ENCODE data around the gene SOX5. TPM values are rescaled to one million over a fixed set of nuclear protein-coding genes. Genes with fewer than 3 reads are reported as not detected.

Gene SOX5
- total RNA-seq, 1 experiment from 2014 or later: 0.52 TPM

- DNase-seq (ENCODE audit: low read depth, low spot score) (no peak), ATAC-seq (no peak)
- Histone ChIP-seq H3K27ac (ENCODE audit: low read depth, low read length) (no peak overlapping the region), H3K79me2 (ENCODE audit: insufficient read depth, low read length) (no peaks in the 10 kb centered on the region), H3K4me3 (replicated peaks in 1 of 2; ENCODE audit: low read depth in 1 of 2, low read length in 2 of 2) (no peak overlapping the region), H3K9me3 (ENCODE audit: control insufficient read depth in 1 of 2, insufficient read depth in 1 of 2, low read depth in 1 of 2, low read length in 2 of 2) (peaks cover 8 to 20% of the 10 kb centered on the region in 2 experiments; a peak in 2 of 4 replicates), H3K9me2 (ENCODE audit: insufficient read depth) (no peaks in the 10 kb centered on the region), H3K9ac (ENCODE audit: low read length) (no peak overlapping the region), H3K36me3 (ENCODE audit: control insufficient read depth in 1 of 2, insufficient read depth in 2 of 2, low read length in 2 of 2) (no peaks in the 10 kb centered on the region), H2AFZ (ENCODE audit: low read depth, low read length, poor library complexity, severe bottlenecking) (no peak overlapping the region), H3K4me1 (ENCODE audit: control insufficient read depth in 1 of 2, insufficient read depth in 2 of 2, low read length in 2 of 2) (no peaks in the 10 kb centered on the region), H3K4me2 (ENCODE audit: low read length) (no peak overlapping the region), H3K27me3 (ENCODE audit: insufficient read depth, low read length) (no peaks in the 10 kb centered on the region), H4K20me1 (ENCODE audit: insufficient read depth) (no peaks in the 10 kb centered on the region)
- POLR2A ChIA-PET: no interaction called here
- RAD21 ChIA-PET (ENCODE audit: low non-redundant PET in 1 of 2, low total read pairs in 2 of 2, uncharacterized antibody in 2 of 2, unreplicated experiment in 2 of 2): no interaction called here
- BruUV-seq (replicated peaks): no TSS peak
- no peak for TF ChIP-seq POLR2A (IDR thresholded peaks at IDR 0.05; ENCODE audit: borderline replicate concordance, extremely low read depth, insufficient read depth, insufficient read length)
- TF ChIP-seq SRF (IDR thresholded peaks at IDR 0.05; ENCODE audit: low read depth): no peak
- no peak for TF ChIP-seq JUND (IDR thresholded peaks at IDR 0.05)
- no peak for TF ChIP-seq ZBTB33 (IDR thresholded peaks at IDR 0.05; ENCODE audit: extremely low read depth, insufficient replicate concordance, low read length)
- TF ChIP-seq ZNF274 (IDR thresholded peaks at IDR 0.05; ENCODE audit: low read depth, low read length): no peak
- TF ChIP-seq, protein P1, sequence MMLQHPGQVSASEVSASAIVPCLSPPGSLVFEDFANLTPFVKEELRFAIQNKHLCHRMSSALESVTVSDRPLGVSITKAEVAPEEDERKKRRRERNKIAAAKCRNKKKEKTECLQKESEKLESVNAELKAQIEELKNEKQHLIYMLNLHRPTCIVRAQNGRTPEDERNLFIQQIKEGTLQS (IDR thresholded peaks at IDR 0.05): no peak
- TF ChIP-seq EZH2phosphoT487 (IDR thresholded peaks at IDR 0.05; ENCODE audit: borderline replicate concordance): no peak
- no peak for TF ChIP-seq MAX (IDR thresholded peaks at IDR 0.05)
- TF ChIP-seq FOSL1 (IDR thresholded peaks at IDR 0.05; ENCODE audit: low read depth): no peak
- no peak for TF ChIP-seq ELF1 (IDR thresholded peaks at IDR 0.05; ENCODE audit: borderline replicate concordance, low read depth)
- TF ChIP-seq SP1 (IDR thresholded peaks at IDR 0.05; ENCODE audit: low read depth): no peak
- TF ChIP-seq EGR1 (IDR thresholded peaks at IDR 0.05; ENCODE audit: low read depth): no peak
- no peak for TF ChIP-seq CBX3 (IDR thresholded peaks at IDR 0.05; ENCODE audit: low read depth)
- no peak for TF ChIP-seq SIN3A (IDR thresholded peaks at IDR 0.05; ENCODE audit: low read depth)
- TF ChIP-seq, protein P2, sequence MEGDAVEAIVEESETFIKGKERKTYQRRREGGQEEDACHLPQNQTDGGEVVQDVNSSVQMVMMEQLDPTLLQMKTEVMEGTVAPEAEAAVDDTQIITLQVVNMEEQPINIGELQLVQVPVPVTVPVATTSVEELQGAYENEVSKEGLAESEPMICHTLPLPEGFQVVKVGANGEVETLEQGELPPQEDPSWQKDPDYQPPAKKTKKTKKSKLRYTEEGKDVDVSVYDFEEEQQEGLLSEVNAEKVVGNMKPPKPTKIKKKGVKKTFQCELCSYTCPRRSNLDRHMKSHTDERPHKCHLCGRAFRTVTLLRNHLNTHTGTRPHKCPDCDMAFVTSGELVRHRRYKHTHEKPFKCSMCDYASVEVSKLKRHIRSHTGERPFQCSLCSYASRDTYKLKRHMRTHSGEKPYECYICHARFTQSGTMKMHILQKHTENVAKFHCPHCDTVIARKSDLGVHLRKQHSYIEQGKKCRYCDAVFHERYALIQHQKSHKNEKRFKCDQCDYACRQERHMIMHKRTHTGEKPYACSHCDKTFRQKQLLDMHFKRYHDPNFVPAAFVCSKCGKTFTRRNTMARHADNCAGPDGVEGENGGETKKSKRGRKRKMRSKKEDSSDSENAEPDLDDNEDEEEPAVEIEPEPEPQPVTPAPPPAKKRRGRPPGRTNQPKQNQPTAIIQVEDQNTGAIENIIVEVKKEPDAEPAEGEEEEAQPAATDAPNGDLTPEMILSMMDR (IDR thresholded peaks at IDR 0.05 in 2 of 3, conservative IDR thresholded peaks at IDR 0.05 in 1 of 3; ENCODE audit: borderline replicate concordance in 1 of 3, insufficient read depth in 1 of 3, low read depth in 2 of 3, low read length in 2 of 3): no peak
- TF ChIP-seq TCF7L2 (IDR thresholded peaks at IDR 0.05; ENCODE audit: borderline replicate concordance, extremely low read depth, insufficient read depth, insufficient read length): no peak
- no peak for TF ChIP-seq YY1 (IDR thresholded peaks at IDR 0.05; ENCODE audit: extremely low read depth, insufficient replicate concordance, low read depth, low read length)
- TF ChIP-seq CEBPB (IDR thresholded peaks at IDR 0.05; ENCODE audit: low read depth): no peak
- TF ChIP-seq REST (IDR thresholded peaks at IDR 0.05; ENCODE audit: low read depth): no peak
- no peak for TF ChIP-seq EZH2 (IDR thresholded peaks at IDR 0.05)
- CTCF ChIA-PET: no interaction called here
- intact Hi-C loops (cut with micrococcal nuclease): no loop called here
Measured at GRCh38 chr12:23655112-23655511, 294.4 kb downstream of the SOX5 start.
